ENCODE results near the gene MICAL2.

MICAL2 gene

GRCh38 chr11:12117611-12118010 lies 7.2 kb downstream of the MICAL2 start:
- DNase-seq = no peak

- DNase-seq = no peak
Observed at GRCh38 chr11:12118949-12119348, 8.6 kb downstream of the MICAL2 start.

- no peak for DNase-seq
Observed at GRCh38 chr11:12119502-12119901, 9.1 kb downstream of the MICAL2 start.

GRCh38 chr11:12120031-12121008 lies 9.9 kb downstream of the MICAL2 start:
- DNase-seq = no peak

- no peak for DNase-seq
Observed at GRCh38 chr11:12121011-12121410, 10.6 kb downstream of the MICAL2 start.

GRCh38 chr11:12121517-12121916 lies 11.1 kb downstream of the MICAL2 start:
- peak in 3 of 14 donors; percentile 38 to 97 (median 50) for DNase-seq

- no peak for DNase-seq
Observed at GRCh38 chr11:12122083-12122482, 11.7 kb downstream of the MICAL2 start.

GRCh38 chr11:12123273-12123672 lies 12.9 kb downstream of the MICAL2 start:
- no peak for DNase-seq

GRCh38 chr11:12123799-12124198 lies 13.4 kb downstream of the MICAL2 start:
- no peak for DNase-seq

- no peak for DNase-seq
Observed at GRCh38 chr11:12124306-12124705, 13.9 kb downstream of the MICAL2 start.

GRCh38 chr11:12125609-12126149 lies 15.3 kb downstream of the MICAL2 start:
- no peak for DNase-seq

- no peak for DNase-seq
Observed at GRCh38 chr11:12126344-12127019, 16.1 kb downstream of the MICAL2 start.

- DNase-seq = no peak
Observed at GRCh38 chr11:12127206-12127898, 17.0 kb downstream of the MICAL2 start.

GRCh38 chr11:12128301-12128751 lies 17.9 kb downstream of the MICAL2 start:
- DNase-seq = no peak

- DNase-seq = no peak
Observed at GRCh38 chr11:12129227-12129626, 18.8 kb downstream of the MICAL2 start.

- DNase-seq = no peak
Observed at GRCh38 chr11:12130180-12130980, 20.0 kb downstream of the MICAL2 start.

- no peak for DNase-seq
Observed at GRCh38 chr11:12131943-12132789, 21.8 kb downstream of the MICAL2 start.

- no peak for DNase-seq
Observed at GRCh38 chr11:12132790-12133145, 22.4 kb downstream of the MICAL2 start.

- DNase-seq = no peak
Observed at GRCh38 chr11:12133547-12134235, 23.3 kb downstream of the MICAL2 start.

- peak in 1 of 14 donors; percentile 12 for DNase-seq
Observed at GRCh38 chr11:12134236-12134585, 23.8 kb downstream of the MICAL2 start.

Data from C1 segment of cervical spinal cord (tissue), 14 donors.